Suprapubic skin (tissue), 4 donors: ENCODE measurements around the gene MYH14. TPM values are rescaled to one million over a fixed set of nuclear protein-coding genes. Genes with fewer than 3 reads are reported as not detected.

Experiments
- DNase-seq, 2 donors: peaks; one replicate each; pipeline ENCODE4 v3.0.0-alpha.2; 2019; ENCODE audit warnings: low spot score in 2 of 2
- H3K27ac ChIP-seq: fragments of 200-600 bp; sonication (generic); one replicate; pipeline ENCODE4 v1.5.1; 2019
- H3K27me3 ChIP-seq: fragments of 200-600 bp; sonication (generic); one replicate; pipeline ENCODE4 v1.5.1; 2019
- H3K36me3 ChIP-seq: fragments of 200-600 bp; sonication (generic); one replicate; pipeline ENCODE4 v1.5.1; 2019
- H3K4me1 ChIP-seq: fragments of 200-600 bp; sonication (generic); one replicate; pipeline ENCODE4 v1.5.1; 2019
- H3K4me3 ChIP-seq: fragments of 200-600 bp; sonication (generic); one replicate; pipeline ENCODE4 v1.5.1; 2019; ENCODE audit warnings: mild to moderate bottlenecking
- H3K9me3 ChIP-seq: fragments of 200-600 bp; sonication (generic); one replicate; pipeline ENCODE4 v1.5.1; 2019
- CTCF ChIP-seq, 2 donors: fragments of 200-600 bp in 1 of 2; fragments of 450-650 bp in 1 of 2; sonication (generic) in 1 of 2; IDR thresholded peaks; one replicate each; pipeline ENCODE4 v1.5.1; 2016 to 2019; ENCODE audit warnings: antibody characterized with exemption in 2 of 2, mild to moderate bottlenecking in 1 of 2, moderate library complexity in 1 of 2
- EP300 ChIP-seq: sonication (generic); formaldehyde crosslinking; IDR thresholded peaks from one replicate; pipeline ENCODE4 v1.6.1; 2017; ENCODE audit warnings: antibody characterized with exemption
- POLR2A ChIP-seq, 2 donors: fragments of 450-650 bp; IDR thresholded peaks; one replicate each; pipeline ENCODE4 v1.6.1; 2017; ENCODE audit warnings: antibody characterized with exemption in 2 of 2, mild to moderate bottlenecking in 2 of 2, moderate library complexity in 2 of 2
- POLR2AphosphoS5 ChIP-seq, 3 donors: sonication (generic); formaldehyde crosslinking; IDR thresholded peaks; one replicate each; pipeline ENCODE4 v1.6.1; 2017; ENCODE audit warnings: antibody characterized with exemption in 3 of 3
- WGBS: methylation state at CpG from one replicate; pipeline ENCODE4 v1.1.5; 2018; 5-methylcytosine and 5-hydroxymethylcytosine counted together
- total RNA-seq, 4 donors: library from RNA; depleted of rRNA; stranded (reverse); fragments of >200 nt; gene quantifications; one replicate each; pipeline ENCODE4 v1.1.0, GENCODE V29; 2016

The MYH14 gene
- total RNA-seq, 4 donors from 2014 or later = 84.8 to 116 (median 104) TPM

GRCh38 chr19:50277966-50278580, 74.7 kb downstream of the MYH14 start:
- WGBS = 90% methylated on average over 14 of the region's 14 CpGs
- Histone ChIP-seq H3K36me3 (peaks cover 30% of the 10 kb centered on the region), H3K4me3 (no peak overlapping the region), H3K27me3 (peaks cover 3% of the 10 kb centered on the region), H3K27ac (no peak overlapping the region), H3K4me1 (no peaks in the 10 kb centered on the region), H3K9me3 (no peaks in the 10 kb centered on the region)
- no peak for TF ChIP-seq POLR2A (IDR thresholded peaks at IDR 0.05)
- no peak for TF ChIP-seq EP300
- TF ChIP-seq POLR2AphosphoS5 (IDR thresholded peaks at IDR 0.05) = no peak
- no peak for TF ChIP-seq CTCF (IDR thresholded peaks at IDR 0.05)
- DNase-seq = no peak

- H3K4me1 ChIP-seq = no peaks in the 10 kb centered on the region
- H3K27me3 ChIP-seq = peaks cover 3% of the 10 kb centered on the region
- WGBS = 73% methylated on average over 5 of the region's 14 CpGs
- peaks cover 34% of the 10 kb centered on the region for H3K36me3 ChIP-seq
- no peaks in the 10 kb centered on the region for H3K9me3 ChIP-seq
- DNase-seq = no peak
- no peak overlapping the region for H3K4me3 ChIP-seq
- no peak for TF ChIP-seq POLR2AphosphoS5 (IDR thresholded peaks at IDR 0.05)
- TF ChIP-seq EP300 = no peak
- no peak for TF ChIP-seq CTCF (IDR thresholded peaks at IDR 0.05)
- TF ChIP-seq POLR2A (IDR thresholded peaks at IDR 0.05) = no peak
- no peak overlapping the region for H3K27ac ChIP-seq
Measured at GRCh38 chr19:50280074-50280473, 76.7 kb downstream of the MYH14 start.

- no peaks in the 10 kb centered on the region for H3K4me1 ChIP-seq
- H3K36me3 ChIP-seq = peaks cover 29% of the 10 kb centered on the region
- WGBS = 84% methylated on average over 3 of the region's 3 CpGs
- TF ChIP-seq POLR2AphosphoS5 (IDR thresholded peaks at IDR 0.05) (no peak), CTCF (IDR thresholded peaks at IDR 0.05) (no peak), EP300 (no peak), POLR2A (IDR thresholded peaks at IDR 0.05) (no peak)
- H3K27me3 ChIP-seq = peaks cover 3% of the 10 kb centered on the region
- no peak for DNase-seq
- H3K4me3 ChIP-seq = no peak overlapping the region
- H3K27ac ChIP-seq = no peak overlapping the region
- H3K9me3 ChIP-seq = no peaks in the 10 kb centered on the region
Measured at GRCh38 chr19:50280983-50281382, 77.6 kb downstream of the MYH14 start.

GRCh38 chr19:50281491-50281890, 78.1 kb downstream of the MYH14 start:
- no peak for TF ChIP-seq EP300
- TF ChIP-seq POLR2A (IDR thresholded peaks at IDR 0.05) = no peak
- no peak for TF ChIP-seq CTCF (IDR thresholded peaks at IDR 0.05)
- TF ChIP-seq POLR2AphosphoS5 (IDR thresholded peaks at IDR 0.05) = no peak
- DNase-seq = no peak
- no peaks in the 10 kb centered on the region for H3K9me3 ChIP-seq
- H3K27me3 ChIP-seq = peaks cover 3% of the 10 kb centered on the region
- H3K4me1 ChIP-seq = no peaks in the 10 kb centered on the region
- no peak overlapping the region for H3K4me3 ChIP-seq
- H3K36me3 ChIP-seq = peaks cover 27% of the 10 kb centered on the region
- WGBS = 93% methylated on average over 12 of the region's 22 CpGs
- no peak overlapping the region for H3K27ac ChIP-seq

GRCh38 chr19:50285833-50286232, 82.4 kb downstream of the MYH14 start:
- peaks cover 41% of the 10 kb centered on the region for H3K36me3 ChIP-seq
- no peak for TF ChIP-seq POLR2AphosphoS5 (IDR thresholded peaks at IDR 0.05)
- TF ChIP-seq EP300 = no peak
- no peak for TF ChIP-seq POLR2A (IDR thresholded peaks at IDR 0.05)
- TF ChIP-seq CTCF (IDR thresholded peaks at IDR 0.05) = no peak
- DNase-seq = no peak
- peaks cover 6% of the 10 kb centered on the region for H3K27me3 ChIP-seq
- H3K27ac ChIP-seq = no peak overlapping the region
- no peak overlapping the region for H3K4me3 ChIP-seq
- H3K4me1 ChIP-seq = no peaks in the 10 kb centered on the region
- H3K9me3 ChIP-seq = no peaks in the 10 kb centered on the region
- WGBS = 76% methylated on average over 2 of the region's 2 CpGs
